HEK293 (cell line): Measurements from ENCODE around the gene ATP7A.

ENCODE experiments used
- CTCF ChIA-PET: fragments of 350-600 bp; formaldehyde crosslinking; extraction: SDS; loops from one replicate; lab custom pipeline; 2021; ENCODE audit warnings: antibody characterized with exemption; lab: Yijun Ruan, JAX
- POLR2A ChIA-PET: fragments of 300-600 bp; formaldehyde crosslinking; extraction: SDS; loops from one replicate; lab custom pipeline; 2020; ENCODE audit warnings: antibody characterized with exemption, inconsistent platforms; lab: Yijun Ruan, JAX
- H3K27ac ChIP-seq: fragments of 200-500 bp; sonication (Bioruptor generic); 2 replicates; pipeline ENCODE4 v1.5.1; 2014; ENCODE audit warnings: low read depth, low read length, control low read depth, inconsistent platforms; ENCODE audit errors: extremely low read depth
- H3K36me3 ChIP-seq, 2 experiments: fragments of 200-500 bp in 1 of 2; sonication (Bioruptor generic) in 1 of 2; 1 replicate in 1 of 2; 2 replicates in 1 of 2; pipeline ENCODE4 v1.5.1; 2014 to 2017; ENCODE audit warnings: inconsistent platforms in 2 of 2, low read length in 2 of 2; ENCODE audit not compliant: control insufficient read depth in 2 of 2, insufficient read depth in 1 of 2
- H3K4me1 ChIP-seq: fragments of 200-500 bp; sonication (Bioruptor generic); 2 replicates; pipeline ENCODE4 v1.5.1; 2014; ENCODE audit warnings: mild to moderate bottlenecking, low read length, inconsistent platforms; ENCODE audit not compliant: control insufficient read depth, insufficient read depth
- H3K4me3 ChIP-seq: 2 replicates; pipeline ENCODE4 v1.5.1; 2011; ENCODE audit warnings: low read depth, mild to moderate bottlenecking, control low read depth, low read length, moderate library complexity
- H3K9me3 ChIP-seq: fragments of 200-500 bp; sonication (Bioruptor generic); 2 replicates; pipeline ENCODE4 v1.5.1; 2014; ENCODE audit warnings: low read depth, low read length, inconsistent platforms; ENCODE audit not compliant: control insufficient read depth, insufficient read depth
- EGR2 ChIP-seq: fragments of 450-650 bp; formaldehyde crosslinking; IDR thresholded peaks from 2 replicates; pipeline ENCODE4 v1.5.1; 2016; ENCODE audit warnings: low read depth, missing biosample characterization, missing genetic modification characterization
- MEIS1 ChIP-seq: sonication (generic); formaldehyde crosslinking; IDR thresholded peaks from 2 replicates; pipeline ENCODE4 v1.8.1; 2022; ENCODE audit warnings: missing genetic modification reagents, mild to moderate bottlenecking, borderline replicate concordance
- OSR2 ChIP-seq: fragments of 450-650 bp; formaldehyde crosslinking; IDR thresholded peaks from 2 replicates; pipeline ENCODE4 v1.5.1; 2016; ENCODE audit warnings: missing biosample characterization, missing genetic modification characterization
- PATZ1 ChIP-seq: fragments of 450-650 bp; formaldehyde crosslinking; IDR thresholded peaks from 2 replicates; pipeline ENCODE4 v1.5.1; 2016; ENCODE audit warnings: missing biosample characterization, missing genetic modification characterization
- PRDM1 ChIP-seq: fragments of 450-650 bp; formaldehyde crosslinking; IDR thresholded peaks from 2 replicates; pipeline ENCODE4; 2016; ENCODE audit warnings: missing biosample characterization, missing genetic modification characterization
- SP2 ChIP-seq: fragments of 450-650 bp; formaldehyde crosslinking; IDR thresholded peaks from 2 replicates; pipeline ENCODE4 v1.5.1; 2016; ENCODE audit warnings: missing biosample characterization, missing genetic modification characterization
- SP7 ChIP-seq: fragments of 450-650 bp; formaldehyde crosslinking; IDR thresholded peaks from 2 replicates; pipeline ENCODE4 v1.5.1; 2016; ENCODE audit warnings: missing biosample characterization, missing genetic modification characterization
- YY1 ChIP-seq: fragments of 450-650 bp; formaldehyde crosslinking; IDR thresholded peaks from 2 replicates; pipeline ENCODE4 v1.5.1; 2018; ENCODE audit warnings: missing biosample characterization, missing genetic modification characterization
- ZBTB17 ChIP-seq: fragments of 450-650 bp; formaldehyde crosslinking; IDR thresholded peaks from 2 replicates; pipeline ENCODE4 v1.5.1; 2016; ENCODE audit warnings: missing biosample characterization, missing genetic modification characterization
- ZBTB20 ChIP-seq: fragments of 450-650 bp; formaldehyde crosslinking; IDR thresholded peaks from 2 replicates; pipeline ENCODE4 v1.5.1; 2016; ENCODE audit warnings: missing biosample characterization, missing genetic modification characterization
- ZBTB21 ChIP-seq: fragments of 450-650 bp; formaldehyde crosslinking; IDR thresholded peaks from 2 replicates; pipeline ENCODE4 v1.5.1; 2017; ENCODE audit warnings: missing biosample characterization, missing genetic modification characterization
- ZBTB48 ChIP-seq: fragments of 450-650 bp; formaldehyde crosslinking; IDR thresholded peaks from 2 replicates; pipeline ENCODE4 v1.5.1; 2016; ENCODE audit warnings: missing biosample characterization, missing genetic modification characterization
- ZFHX2 ChIP-seq: fragments of 450-650 bp; formaldehyde crosslinking; conservative IDR thresholded peaks from 2 replicates; pipeline ENCODE4 v1.5.1; 2016; ENCODE audit warnings: missing biosample characterization, missing genetic modification characterization
- ZFP69B ChIP-seq: fragments of 450-650 bp; formaldehyde crosslinking; IDR thresholded peaks from 2 replicates; pipeline ENCODE4 v1.5.1; 2016; ENCODE audit warnings: missing biosample characterization, missing genetic modification characterization
- ZNF10 ChIP-seq: fragments of 450-650 bp; formaldehyde crosslinking; IDR thresholded peaks from 2 replicates; pipeline ENCODE4 v1.5.1; 2017; ENCODE audit warnings: missing biosample characterization, missing genetic modification characterization
- ZNF280D ChIP-seq: fragments of 450-650 bp; formaldehyde crosslinking; IDR thresholded peaks from 2 replicates; pipeline ENCODE4 v1.5.1; 2016; ENCODE audit warnings: missing biosample characterization, missing genetic modification characterization
- ZNF335 ChIP-seq: fragments of 450-650 bp; formaldehyde crosslinking; conservative IDR thresholded peaks from 2 replicates; pipeline ENCODE4 v1.5.1; 2016; ENCODE audit warnings: missing biosample characterization, missing genetic modification characterization
- ZNF341 ChIP-seq: fragments of 450-650 bp; formaldehyde crosslinking; IDR thresholded peaks from 2 replicates; pipeline ENCODE4; 2016; ENCODE audit warnings: low read depth, missing biosample characterization, missing genetic modification characterization
- ZNF629 ChIP-seq: fragments of 450-650 bp; formaldehyde crosslinking; IDR thresholded peaks from 2 replicates; pipeline ENCODE4 v1.5.1; 2017; ENCODE audit warnings: missing biosample characterization, missing genetic modification characterization
- ZNF830 ChIP-seq: fragments of 450-650 bp; IDR thresholded peaks from 2 replicates; pipeline ENCODE4 v1.5.0; 2018; ENCODE audit warnings: missing biosample characterization, missing genetic modification characterization, low read depth, mild to moderate bottlenecking, moderate library complexity
- TF ChIP-seq, protein P1 (sequence below): fragments of 450-650 bp; formaldehyde crosslinking; IDR thresholded peaks from 2 replicates; pipeline ENCODE4 v1.5.1; 2016; ENCODE audit warnings: missing biosample characterization, missing genetic modification characterization
- TF ChIP-seq, protein P2 (sequence below): fragments of 450-650 bp; formaldehyde crosslinking; IDR thresholded peaks from 2 replicates; pipeline ENCODE4 v1.5.1; 2016; ENCODE audit warnings: missing biosample characterization, missing genetic modification characterization, low read depth
- TF ChIP-seq, protein P3 (sequence below): fragments of 450-650 bp; formaldehyde crosslinking; IDR thresholded peaks from 2 replicates; pipeline ENCODE4 v1.5.1; 2017; ENCODE audit warnings: missing biosample characterization, missing genetic modification characterization

Gene ATP7A

DNA sequence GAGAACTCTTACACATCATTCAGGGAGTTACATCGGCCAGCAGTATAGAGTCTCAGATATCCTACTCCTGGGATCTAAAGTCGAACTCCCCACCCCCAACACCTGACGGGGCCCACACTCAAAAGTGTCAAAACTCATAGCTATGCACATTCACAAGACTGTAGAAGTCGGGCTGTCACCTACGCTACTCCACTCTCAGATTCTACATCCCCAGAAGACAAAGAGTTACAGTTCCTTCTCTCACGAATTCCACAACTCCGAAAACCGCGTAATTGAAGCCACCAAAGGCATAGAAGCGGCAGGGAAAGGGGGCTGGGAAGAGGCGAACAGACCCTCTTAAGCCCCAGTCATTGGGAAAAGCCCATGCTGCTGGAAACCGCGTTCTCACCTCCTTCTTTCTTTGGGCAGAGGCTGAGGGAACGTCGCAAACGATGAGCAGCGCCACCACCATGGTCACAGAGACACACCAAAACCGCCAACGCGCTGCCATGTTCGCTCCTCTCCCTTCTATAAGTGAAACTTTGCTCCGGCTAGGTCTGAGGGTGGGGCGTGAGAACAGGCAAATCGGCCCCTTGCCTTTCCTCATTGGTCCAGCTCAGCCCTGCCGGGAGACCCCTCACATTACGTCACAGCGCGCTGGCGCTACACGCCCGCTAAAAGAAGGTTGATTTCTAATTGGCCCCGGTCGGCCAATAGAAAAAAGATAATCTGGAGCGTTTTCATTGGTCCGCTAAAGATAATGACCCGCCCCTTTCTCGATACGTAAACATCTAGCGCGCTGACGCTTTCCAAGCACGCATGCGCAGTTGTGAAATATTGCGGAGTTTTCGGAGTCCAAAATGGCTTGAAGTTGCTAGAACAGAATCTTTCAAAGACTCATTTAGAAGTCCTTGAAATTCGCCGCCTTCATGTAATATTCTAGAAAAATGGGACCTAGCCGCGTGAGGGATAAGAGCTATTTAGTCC is 15.3 kb upstream of the ATP7A start, which contains the start of gene MAGT1:
TSS of gene MAGT1 (minus strand) at position 515 of the 966 bp plus-strand sequence. CDS start at position 490, 25 bp downstream.
- no peaks in the 10 kb centered on the region for H3K9me3 ChIP-seq
- H3K4me1 ChIP-seq: no peaks in the 10 kb centered on the region
- H3K36me3 ChIP-seq: peaks cover 0 to 12% of the 10 kb centered on the region in 2 experiments; a peak in 2 of 3 replicates
- POLR2A ChIA-PET: interaction anchor here (0.5 to 1.0 kb wide), 4 partner anchors 10 to 122 kb away, joined by 3 to 5 read pairs (median 4); no protein-coding TSS in a partner anchor
- H3K27ac ChIP-seq: peak within 1 kb of the TSS; percentile 84
- peak within 1 kb of the TSS; percentile 72 for H3K4me3 ChIP-seq
- CTCF ChIA-PET: interaction anchor here (0.6 to 1.0 kb wide), 3 partner anchors 17 to 413 kb away, joined by 3 read pairs; no protein-coding TSS in a partner anchor
- no peak for TF ChIP-seq OSR2 (tag by site-specific recombination)
- TF ChIP-seq SP7 (tag by site-specific recombination): peak; percentile 49; the same call in 1 of the 2 replicates
- TF ChIP-seq ZBTB21 (tag by site-specific recombination): peak; percentile 76
- TF ChIP-seq ZFP69B (tag by site-specific recombination): peak; percentile 97
- TF ChIP-seq EGR2 (tag by site-specific recombination): 0 out of 2 replicates have a peak, but pooled peaks have one; percentile 9
- TF ChIP-seq ZNF10: no peak
- 0 out of 2 replicates have a peak, but pooled peaks have one; percentile 8 for TF ChIP-seq ZNF335 (tag by site-specific recombination)
- peak; percentile 37; the same call in 1 of the 2 replicates for TF ChIP-seq ZFHX2 (tag by site-specific recombination)
- TF ChIP-seq ZBTB20 (tag by site-specific recombination): 0 out of 2 replicates have a peak, but pooled peaks have one; percentile 13
- TF ChIP-seq ZNF629: peak; percentile 94
- TF ChIP-seq, protein P1, sequence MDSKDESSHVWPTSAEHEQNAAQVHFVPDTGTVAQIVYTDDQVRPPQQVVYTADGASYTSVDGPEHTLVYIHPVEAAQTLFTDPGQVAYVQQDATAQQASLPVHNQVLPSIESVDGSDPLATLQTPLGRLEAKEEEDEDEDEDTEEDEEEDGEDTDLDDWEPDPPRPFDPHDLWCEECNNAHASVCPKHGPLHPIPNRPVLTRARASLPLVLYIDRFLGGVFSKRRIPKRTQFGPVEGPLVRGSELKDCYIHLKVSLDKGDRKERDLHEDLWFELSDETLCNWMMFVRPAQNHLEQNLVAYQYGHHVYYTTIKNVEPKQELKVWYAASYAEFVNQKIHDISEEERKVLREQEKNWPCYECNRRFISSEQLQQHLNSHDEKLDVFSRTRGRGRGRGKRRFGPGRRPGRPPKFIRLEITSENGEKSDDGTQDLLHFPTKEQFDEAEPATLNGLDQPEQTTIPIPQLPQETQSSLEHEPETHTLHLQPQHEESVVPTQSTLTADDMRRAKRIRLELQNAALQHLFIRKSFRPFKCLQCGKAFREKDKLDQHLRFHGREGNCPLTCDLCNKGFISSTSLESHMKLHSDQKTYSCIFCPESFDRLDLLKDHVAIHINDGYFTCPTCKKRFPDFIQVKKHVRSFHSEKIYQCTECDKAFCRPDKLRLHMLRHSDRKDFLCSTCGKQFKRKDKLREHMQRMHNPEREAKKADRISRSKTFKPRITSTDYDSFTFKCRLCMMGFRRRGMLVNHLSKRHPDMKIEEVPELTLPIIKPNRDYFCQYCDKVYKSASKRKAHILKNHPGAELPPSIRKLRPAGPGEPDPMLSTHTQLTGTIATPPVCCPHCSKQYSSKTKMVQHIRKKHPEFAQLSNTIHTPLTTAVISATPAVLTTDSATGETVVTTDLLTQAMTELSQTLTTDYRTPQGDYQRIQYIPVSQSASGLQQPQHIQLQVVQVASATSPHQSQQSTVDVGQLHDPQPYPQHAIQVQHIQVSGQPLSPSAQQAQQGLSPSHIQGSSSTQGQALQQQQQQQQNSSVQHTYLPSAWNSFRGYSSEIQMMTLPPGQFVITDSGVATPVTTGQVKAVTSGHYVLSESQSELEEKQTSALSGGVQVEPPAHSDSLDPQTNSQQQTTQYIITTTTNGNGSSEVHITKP (tag by site-specific recombination): peak; percentile 69
- peak; percentile 49; the same call in 1 of the 2 replicates for TF ChIP-seq ZBTB48
- peak; percentile 88 for TF ChIP-seq SP2 (tag by site-specific recombination)
- no peak for TF ChIP-seq MEIS1 (CRISPR knock-in tag)
- peak; percentile 68 for TF ChIP-seq YY1 (tag by site-specific recombination)
- TF ChIP-seq, protein P2, sequence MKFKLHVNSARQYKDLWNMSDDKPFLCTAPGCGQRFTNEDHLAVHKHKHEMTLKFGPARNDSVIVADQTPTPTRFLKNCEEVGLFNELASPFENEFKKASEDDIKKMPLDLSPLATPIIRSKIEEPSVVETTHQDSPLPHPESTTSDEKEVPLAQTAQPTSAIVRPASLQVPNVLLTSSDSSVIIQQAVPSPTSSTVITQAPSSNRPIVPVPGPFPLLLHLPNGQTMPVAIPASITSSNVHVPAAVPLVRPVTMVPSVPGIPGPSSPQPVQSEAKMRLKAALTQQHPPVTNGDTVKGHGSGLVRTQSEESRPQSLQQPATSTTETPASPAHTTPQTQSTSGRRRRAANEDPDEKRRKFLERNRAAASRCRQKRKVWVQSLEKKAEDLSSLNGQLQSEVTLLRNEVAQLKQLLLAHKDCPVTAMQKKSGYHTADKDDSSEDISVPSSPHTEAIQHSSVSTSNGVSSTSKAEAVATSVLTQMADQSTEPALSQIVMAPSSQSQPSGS (tag by site-specific recombination): peak; percentile 96
- no peak for TF ChIP-seq ZNF341
- no peak for TF ChIP-seq ZNF280D (tag by site-specific recombination)
- TF ChIP-seq ZBTB17 (tag by site-specific recombination): peak; percentile 51
- TF ChIP-seq ZNF830: no peak
- TF ChIP-seq PATZ1 (tag by site-specific recombination): 0 out of 2 replicates have a peak, but pooled peaks have one; percentile 24
- TF ChIP-seq, protein P3, sequence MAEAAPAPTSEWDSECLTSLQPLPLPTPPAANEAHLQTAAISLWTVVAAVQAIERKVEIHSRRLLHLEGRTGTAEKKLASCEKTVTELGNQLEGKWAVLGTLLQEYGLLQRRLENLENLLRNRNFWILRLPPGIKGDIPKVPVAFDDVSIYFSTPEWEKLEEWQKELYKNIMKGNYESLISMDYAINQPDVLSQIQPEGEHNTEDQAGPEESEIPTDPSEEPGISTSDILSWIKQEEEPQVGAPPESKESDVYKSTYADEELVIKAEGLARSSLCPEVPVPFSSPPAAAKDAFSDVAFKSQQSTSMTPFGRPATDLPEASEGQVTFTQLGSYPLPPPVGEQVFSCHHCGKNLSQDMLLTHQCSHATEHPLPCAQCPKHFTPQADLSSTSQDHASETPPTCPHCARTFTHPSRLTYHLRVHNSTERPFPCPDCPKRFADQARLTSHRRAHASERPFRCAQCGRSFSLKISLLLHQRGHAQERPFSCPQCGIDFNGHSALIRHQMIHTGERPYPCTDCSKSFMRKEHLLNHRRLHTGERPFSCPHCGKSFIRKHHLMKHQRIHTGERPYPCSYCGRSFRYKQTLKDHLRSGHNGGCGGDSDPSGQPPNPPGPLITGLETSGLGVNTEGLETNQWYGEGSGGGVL (tag by site-specific recombination): no peak
- peak; percentile 71 for TF ChIP-seq PRDM1 (tag by site-specific recombination)
